K562 (cell line): ENCODE results near the gene SCAMP2. TPM values are rescaled to one million over a fixed set of nuclear protein-coding genes. Genes with fewer than 3 reads are reported as not detected.
A peak's percentile ranks its signal among the peaks of the same experiment; 100 is the strongest.
"Not testable (repeated sequence)": the region's sequence is repeated elsewhere in the genome, so short reads cannot be mapped to it uniquely, and the experiment has no call there.

ENCODE experiments used
- ATAC-seq: fragments of 200-7000 bp; cut with Tn5 transposase; 3 replicates; pipeline ENCODE4 v1.9.1; 2020; ENCODE audit warnings: moderate library complexity
- BruUV-seq: library from RNA; stranded (reverse); fragments of 400-500 nt; replicated peaks from 2 replicates; lab custom pipeline; 2021; lab: Mats Ljungman, UMichigan
- CTCF ChIA-PET: fragments of 300-600 bp; formaldehyde crosslinking; extraction: SDS; loops from one replicate; lab custom pipeline; 2021; ENCODE audit warnings: low intra/inter-chr PET ratio; lab: Yijun Ruan, JAX
- POLR2A ChIA-PET: fragments of 300-600, 350-650 bp; sonication (Branson Sonifier 250); formaldehyde crosslinking; extraction: SDS; loops from one replicate; lab custom pipeline; 2021; ENCODE audit warnings: antibody characterized with exemption, inconsistent platforms; lab: Yijun Ruan, JAX
- DNase-seq, 4 experiments: peaks; one replicate each; pipeline versions ENCODE4 v3.0.0 to v3.0.0-alpha.2; 2011 to 2018; ENCODE audit warnings: low spot score in 3 of 4, mixed read lengths in 3 of 4; ENCODE audit errors: extremely low read depth in 1 of 4
- FAIRE-seq: peaks from 2 replicates; lab custom pipeline; 2011; peaks lifted over from hg19 to GRCh38; lab: Jason Lieb, UNC
- H2AFZ ChIP-seq: 2 replicates; pipeline ENCODE4 v1.6.0; 2011; ENCODE audit warnings: low read depth, low read length, control low read depth, inconsistent platforms
- H3K27ac ChIP-seq: fragments of 200-600 bp; 3 replicates; pipeline ENCODE4 v1.8.0; 2011; ENCODE audit warnings: low read depth, mild to moderate bottlenecking, control low read depth, inconsistent platforms, low read length, moderate library complexity, mixed read lengths; ENCODE audit errors: extremely low read depth
- H3K27me3 ChIP-seq, 2 experiments: fragments of 300-600 bp in 1 of 2; 2 replicates in 1 of 2; 3 replicates in 1 of 2; pipeline versions ENCODE4 v1.6.0 to v1.8.0; 2011; ENCODE audit warnings: inconsistent platforms in 2 of 2, low read length in 2 of 2, mild to moderate bottlenecking in 1 of 2, mixed read lengths in 1 of 2, moderate library complexity in 1 of 2; ENCODE audit not compliant: control insufficient read depth in 2 of 2, insufficient read depth in 2 of 2
- H3K36me3 ChIP-seq: fragments of 300-600 bp; 3 replicates; pipeline ENCODE4 v1.8.0; 2011; ENCODE audit warnings: mild to moderate bottlenecking, low read length, inconsistent platforms; ENCODE audit not compliant: control insufficient read depth, insufficient read depth
- H3K4me1 ChIP-seq, 2 experiments: fragments of 200-600 bp in 1 of 2; replicated peaks in 1 of 2; 2 replicates in 1 of 2; 3 replicates in 1 of 2; pipeline versions ENCODE4 v1.5.1 to v1.8.0; 2011; ENCODE audit warnings: inconsistent platforms in 2 of 2, low read length in 2 of 2, mild to moderate bottlenecking in 1 of 2, mixed read lengths in 1 of 2, moderate library complexity in 1 of 2; ENCODE audit not compliant: control insufficient read depth in 2 of 2, insufficient read depth in 2 of 2
- H3K4me2 ChIP-seq: 2 replicates; pipeline ENCODE4 v1.6.1; 2011; ENCODE audit warnings: low read length, control low read depth, inconsistent platforms, mixed read lengths; ENCODE audit not compliant: insufficient read depth
- H3K4me3 ChIP-seq: fragments of 200-600 bp; sonication (generic), shearing (Covaris generic); 2 replicates; pipeline ENCODE4 v1.5.1; 2016; ENCODE audit warnings: control low read depth, inconsistent platforms
- H3K79me2 ChIP-seq: fragments of 200-600 bp; 3 replicates; pipeline ENCODE4 v1.8.0; 2011; ENCODE audit warnings: low read length, inconsistent platforms; ENCODE audit not compliant: control insufficient read depth, insufficient read depth
- H3K9ac ChIP-seq, 2 experiments: 2 replicates each; pipeline versions ENCODE4 v1.6.0 to v1.6.1; 2011; ENCODE audit warnings: low read depth in 2 of 2, low read length in 2 of 2, control low read depth in 1 of 2, inconsistent platforms in 1 of 2, mild to moderate bottlenecking in 1 of 2, mixed read lengths in 1 of 2; ENCODE audit not compliant: insufficient read depth in 1 of 2
- H3K9me1 ChIP-seq: one replicate; pipeline ENCODE4 v1.6.0; 2011; ENCODE audit warnings: inconsistent platforms, mild to moderate bottlenecking, low read length, moderate library complexity; ENCODE audit not compliant: control insufficient read depth, insufficient read depth
- H3K9me3 ChIP-seq: replicated peaks from 2 replicates; pipeline ENCODE4 v1.5.1; 2011; ENCODE audit warnings: low read depth, low read length, inconsistent platforms; ENCODE audit not compliant: control insufficient read depth, insufficient read depth
- H4K20me1 ChIP-seq: replicated peaks from 2 replicates; pipeline ENCODE4 v1.6.1; 2011; ENCODE audit warnings: low read length, inconsistent platforms, mixed read lengths; ENCODE audit not compliant: control insufficient read depth, insufficient read depth
- CBFA2T3 ChIP-seq: fragments of 450-650 bp; IDR thresholded peaks from 2 replicates; pipeline ENCODE4 v1.6.1; 2017
- DMBX1 ChIP-seq: fragments of 250-450 bp; sonication (Bioruptor Pico); IDR thresholded peaks from 2 replicates; pipeline ENCODE4 v1.8.0; 2022; ENCODE audit warnings: inconsistent platforms, mild to moderate bottlenecking, moderate library complexity, borderline replicate concordance
- MAX ChIP-seq: sonication (generic); formaldehyde crosslinking; IDR thresholded peaks from 2 replicates; pipeline ENCODE4 v1.9.0; 2022; ENCODE audit warnings: mild to moderate bottlenecking, missing genetic modification reagents
- MGA ChIP-seq: fragments of 450-650 bp; IDR thresholded peaks from 2 replicates; pipeline ENCODE4 v1.6.1; 2016; ENCODE audit warnings: mild to moderate bottlenecking, moderate library complexity
- MNT ChIP-seq, 2 experiments: fragments of 450-650 bp; conservative IDR thresholded peaks; 2 replicates each; pipeline ENCODE4 v1.6.1; 2017; ENCODE audit warnings: mild to moderate bottlenecking in 2 of 2, moderate library complexity in 2 of 2
- NFIC ChIP-seq: fragments of 450-650 bp; IDR thresholded peaks from 2 replicates; pipeline ENCODE4 v1.6.1; 2017; ENCODE audit warnings: mild to moderate bottlenecking, inconsistent platforms
- SMARCE1 ChIP-seq: fragments of 450-650 bp; IDR thresholded peaks from 2 replicates; pipeline ENCODE4 v1.7.1; 2016; ENCODE audit warnings: mild to moderate bottlenecking
- WGBS: fragments of 100-300 bp; shearing (Covaris generic); methylation state at CpG from one replicate; pipeline ENCODE4 v1.1.6; 2016; ENCODE audit warnings: low coverage, mixed read lengths; ENCODE audit not compliant: insufficient coverage; ENCODE audit errors: missing lambda C conversion rate; 5-methylcytosine and 5-hydroxymethylcytosine counted together
- in situ Hi-C: fragments of 300-500 bp; cut with MboI; formaldehyde crosslinking; loops from 4 replicates; pipeline ENCODE4 v1.15.0; 2018; ENCODE audit warnings: inconsistent platforms, mixed read lengths
- intact Hi-C: fragments of 100-400 bp; cut with micrococcal nuclease; formaldehyde crosslinking; loops from 2 replicates; pipeline ENCODE4 v1.14.2; 2022
- polyA plus RNA-seq, 8 experiments: library from polyadenylated mRNA; depleted of rRNA in 4 of 8; stranded (reverse) in 5 of 8; unstranded in 3 of 8; fragments of >200 nt; fragmentation: Nextera tagmentation in 2 of 8; fragmentation: Illumina TruSeq in 1 of 8; extraction: Ambion mirVana in 2 of 8; extraction: Trizol in 1 of 8; gene quantifications; 2 replicates each; pipeline versions ENCODE4 v1.2.1 to v1.2.3, GENCODE V29; 2011 to 2014; ENCODE audit warnings: inconsistent platforms in 1 of 8, missing spikeins in 1 of 8
- total RNA-seq, 7 experiments: library from RNA; depleted of rRNA in 6 of 7; stranded (reverse); fragments of >200 nt in 6 of 7; fragmentation: Illumina TruSeq in 2 of 7; extraction: Trizol in 2 of 7; gene quantifications; 2 replicates each; pipeline versions ENCODE4 v1.2.1 to v1.2.3, GENCODE V29; 2011 to 2021; ENCODE audit warnings: low replicate concordance in 1 of 7

Gene SCAMP2
- total and polyA plus RNA-seq, 9 of the 15 experiments (the other 6 are each of a cell fraction or from before 2014, with no cell fraction given), result 5.9 to 61.1 (median 20.1) TPM

GRCh38 chr15:74887537-74888193 lies 14.5 kb upstream of the SCAMP2 start:
- H3K27ac ChIP-seq, result peak overlapping the region; percentile 60; the same call in 1 of the 3 replicates
- H3K4me1 ChIP-seq, result peaks cover 23 to 33% of the 10 kb centered on the region in 2 experiments; a peak in 4 of 5 replicates
- H3K27me3 ChIP-seq, H3K9me3 ChIP-seq, in situ Hi-C loops, H3K4me3 ChIP-seq, H4K20me1 ChIP-seq, DNase-seq, H3K9me1 ChIP-seq, H3K9ac ChIP-seq, H3K4me2 ChIP-seq, FAIRE-seq, BruUV-seq, intact Hi-C loops: not testable (repeated sequence)
- CTCF ChIA-PET, result interaction anchor here (0.7 kb wide), 1 partner anchor 11 kb away, joined by 3 read pairs; no protein-coding TSS in a partner anchor
- H3K79me2 ChIP-seq, result peaks cover 24% of the 10 kb centered on the region
- H3K36me3 ChIP-seq, result peaks cover 18% of the 10 kb centered on the region; the same call in 2 of the 3 replicates
- POLR2A ChIA-PET, result interaction anchor here (0.6 to 1.2 kb wide), 2 partner anchors 14 to 1448 kb away, joined by 3 read pairs; no protein-coding TSS in a partner anchor
- 0 out of 3 replicates have a peak, but pooled peaks have one; percentile 5 for ATAC-seq
- peak overlapping the region; percentile 37 for H2AFZ ChIP-seq
- WGBS, result 17% methylated on average over 5 of the region's 10 CpGs
- peak; percentile 79 for TF ChIP-seq CBFA2T3
- peak; percentile 37; the same call in 1 of the 2 replicates for TF ChIP-seq MAX
- TF ChIP-seq MGA, result peak; percentile 72
- TF ChIP-seq SMARCE1, result peak; percentile 57; the same call in 1 of the 2 replicates
- TF ChIP-seq DMBX1 (CRISPR knock-in tag), result 0 out of 2 replicates have a peak, but pooled peaks have one; percentile 17
- TF ChIP-seq NFIC, result 0 out of 2 replicates have a peak, but pooled peaks have one; percentile 33
- peak; percentile 64 to 75 for TF ChIP-seq MNT (conservative IDR thresholded peaks at IDR 0.05)
